Neural crest cell (in vitro differentiated cells): ENCODE data around the gene RNF14. TPM values are rescaled to one million over a fixed set of nuclear protein-coding genes. Genes with fewer than 3 reads are reported as not detected.

ENCODE experiments used
- DNase-seq: peaks from one replicate; pipeline ENCODE4 v3.0.0; 2021; ENCODE audit warnings: low read depth, mixed read lengths, low spot score
- H3K27ac Mint-ChIP-seq: one replicate; pipeline ENCODE4 v1.8.0; 2021; ENCODE audit warnings: mild to moderate bottlenecking, mixed read lengths; ENCODE audit not compliant: unreplicated experiment
- H3K27me3 Mint-ChIP-seq: 2 replicates; pipeline ENCODE4 v1.8.0; 2021; ENCODE audit warnings: low read depth, mild to moderate bottlenecking, mixed read lengths
- H3K36me3 Mint-ChIP-seq: 2 replicates; pipeline ENCODE4 v1.8.0; 2021; ENCODE audit warnings: low read depth, mild to moderate bottlenecking, mixed read lengths
- H3K4me1 Mint-ChIP-seq: 2 replicates; pipeline ENCODE4 v1.8.0; 2021; ENCODE audit warnings: mixed read lengths
- H3K4me3 Mint-ChIP-seq: one replicate; pipeline ENCODE4 v1.8.0; 2021; ENCODE audit warnings: mild to moderate bottlenecking, mixed read lengths
- H3K9me3 Mint-ChIP-seq: 2 replicates; pipeline ENCODE4 v1.8.0; 2021; ENCODE audit warnings: mixed read lengths
- total RNA-seq: library from RNA; stranded (reverse); gene quantifications from 2 replicates; pipeline ENCODE4 v1.2.1, GENCODE V29; 2021
- TF ChIP-seq, protein P1 (sequence below): fragments of 200-600 bp; sonication (generic); conservative IDR thresholded peaks from 2 replicates; pipeline ENCODE4 v1.5.0; 2021; ENCODE audit warnings: antibody characterized with exemption, mild to moderate bottlenecking

Gene RNF14
- total RNA-seq, 1 donor from 2014 or later = 41.4 TPM

GRCh38 chr5:142012792-142013388 lies 44.0 kb downstream of the RNF14 start, which contains the start of gene GNPDA1:
TSS of gene GNPDA1 (minus strand) at chr5:142013027. CDS start at chr5:142012035, 992 bp downstream.
- DNase-seq = peak; percentile 51
- no peaks in the 10 kb centered on the region for H3K9me3 Mint-ChIP-seq
- peak within 1 kb of the TSS; percentile 97 for H3K27ac Mint-ChIP-seq
- TF ChIP-seq, protein P1, sequence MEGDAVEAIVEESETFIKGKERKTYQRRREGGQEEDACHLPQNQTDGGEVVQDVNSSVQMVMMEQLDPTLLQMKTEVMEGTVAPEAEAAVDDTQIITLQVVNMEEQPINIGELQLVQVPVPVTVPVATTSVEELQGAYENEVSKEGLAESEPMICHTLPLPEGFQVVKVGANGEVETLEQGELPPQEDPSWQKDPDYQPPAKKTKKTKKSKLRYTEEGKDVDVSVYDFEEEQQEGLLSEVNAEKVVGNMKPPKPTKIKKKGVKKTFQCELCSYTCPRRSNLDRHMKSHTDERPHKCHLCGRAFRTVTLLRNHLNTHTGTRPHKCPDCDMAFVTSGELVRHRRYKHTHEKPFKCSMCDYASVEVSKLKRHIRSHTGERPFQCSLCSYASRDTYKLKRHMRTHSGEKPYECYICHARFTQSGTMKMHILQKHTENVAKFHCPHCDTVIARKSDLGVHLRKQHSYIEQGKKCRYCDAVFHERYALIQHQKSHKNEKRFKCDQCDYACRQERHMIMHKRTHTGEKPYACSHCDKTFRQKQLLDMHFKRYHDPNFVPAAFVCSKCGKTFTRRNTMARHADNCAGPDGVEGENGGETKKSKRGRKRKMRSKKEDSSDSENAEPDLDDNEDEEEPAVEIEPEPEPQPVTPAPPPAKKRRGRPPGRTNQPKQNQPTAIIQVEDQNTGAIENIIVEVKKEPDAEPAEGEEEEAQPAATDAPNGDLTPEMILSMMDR = peak; percentile 36
- H3K4me1 Mint-ChIP-seq = peaks cover 30% of the 10 kb centered on the region
- no peaks in the 10 kb centered on the region for H3K27me3 Mint-ChIP-seq
- H3K4me3 Mint-ChIP-seq = peak within 1 kb of the TSS; percentile 89
- H3K36me3 Mint-ChIP-seq = peaks cover 7% of the 10 kb centered on the region

- H3K27ac Mint-ChIP-seq = no peak overlapping the region
Measured at GRCh38 chr5:142013734-142014521, 45.0 kb downstream of the RNF14 start.

GRCh38 chr5:142014911-142015584 lies 46.1 kb downstream of the RNF14 start:
- Mint-ChIP-seq H3K36me3 (no peaks in the 10 kb centered on the region), H3K27ac (no peak overlapping the region), H3K9me3 (peaks cover under 1% of the 10 kb centered on the region), H3K4me3 (peak overlapping the region; percentile 76), H3K4me1 (peaks cover 30% of the 10 kb centered on the region), H3K27me3 (no peaks in the 10 kb centered on the region)
- peak; percentile 26 for DNase-seq
- TF ChIP-seq, protein P1 = peak; percentile 73

More at GRCh38 chr5:142013734-142014521, 45.0 kb downstream of the RNF14 start:
- TF ChIP-seq, protein P1 = no peak
- peak overlapping the region; percentile 89 for H3K4me3 Mint-ChIP-seq
- peaks cover 30% of the 10 kb centered on the region for H3K4me1 Mint-ChIP-seq
- peaks cover under 1% of the 10 kb centered on the region for H3K36me3 Mint-ChIP-seq
- H3K27me3 Mint-ChIP-seq = no peaks in the 10 kb centered on the region
- H3K9me3 Mint-ChIP-seq = no peaks in the 10 kb centered on the region
- no peak for DNase-seq

DNA sequence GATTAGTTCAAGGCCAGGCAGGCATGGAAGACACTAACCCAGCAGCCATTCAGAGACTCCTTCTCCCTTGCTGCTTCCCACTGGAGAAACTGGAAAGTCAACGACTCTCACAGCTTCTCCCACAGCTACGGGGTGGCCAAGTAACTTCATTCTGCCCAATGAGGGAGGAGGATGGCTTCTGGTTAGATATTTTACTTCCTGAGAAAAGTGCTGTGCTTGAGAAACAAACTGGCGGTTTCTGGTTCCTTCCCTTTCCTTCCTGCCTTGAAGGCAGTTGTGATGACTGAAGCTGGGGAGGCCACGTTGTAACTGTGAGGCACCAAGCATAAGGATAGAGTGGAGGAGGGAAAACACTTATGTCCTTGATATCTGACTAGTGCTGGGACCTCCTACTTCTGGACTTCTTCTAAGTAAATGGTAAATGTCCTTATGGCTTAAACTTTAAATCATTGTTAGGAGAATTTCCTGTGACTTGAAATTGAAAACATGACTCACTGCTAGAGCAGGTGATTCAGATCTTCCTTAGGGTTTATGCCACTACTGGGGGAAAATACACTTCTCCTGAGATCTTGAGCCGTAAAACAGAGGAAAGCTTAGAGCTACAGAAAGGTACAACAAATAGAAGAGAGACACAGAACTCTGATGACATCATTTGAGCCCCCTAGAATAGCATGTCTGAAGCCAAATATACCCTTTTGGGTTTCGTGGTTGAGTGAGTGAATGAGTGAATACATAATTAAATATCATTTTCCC lies 47.1 kb downstream of the RNF14 start:
- peaks cover 30% of the 10 kb centered on the region for H3K4me1 Mint-ChIP-seq
- H3K36me3 Mint-ChIP-seq = no peaks in the 10 kb centered on the region
- H3K27me3 Mint-ChIP-seq = no peaks in the 10 kb centered on the region
- H3K9me3 Mint-ChIP-seq = peaks cover 5% of the 10 kb centered on the region
- peak overlapping the region; percentile 76 for H3K4me3 Mint-ChIP-seq
- H3K27ac Mint-ChIP-seq = no peak overlapping the region
- TF ChIP-seq, protein P1 = no peak
- DNase-seq = no peak

DNA sequence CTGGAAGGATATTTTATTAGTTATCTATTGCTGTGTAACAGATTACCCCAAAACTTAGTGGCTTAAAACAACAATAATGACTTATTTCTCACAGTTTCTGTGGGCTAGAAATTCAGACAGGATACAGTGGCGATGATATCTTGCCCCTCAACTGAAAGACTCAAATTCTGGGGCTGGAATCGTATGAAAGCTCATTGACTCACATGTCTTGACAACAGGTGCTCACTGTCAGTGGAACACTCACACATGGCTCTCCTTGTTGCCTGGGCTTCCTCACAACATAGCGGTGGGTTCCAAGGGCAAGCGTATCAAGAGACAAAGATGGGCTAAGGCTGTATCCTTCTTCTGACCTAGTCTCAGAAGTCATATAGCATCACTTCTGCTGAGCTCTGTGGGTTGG lies 47.7 kb downstream of the RNF14 start:
- DNase-seq = no peak
- TF ChIP-seq, protein P1 = no peak
- H3K4me1 Mint-ChIP-seq = peaks cover 29% of the 10 kb centered on the region
- H3K27ac Mint-ChIP-seq = no peak overlapping the region
- no peaks in the 10 kb centered on the region for H3K36me3 Mint-ChIP-seq
- no peak overlapping the region for H3K4me3 Mint-ChIP-seq
- H3K27me3 Mint-ChIP-seq = no peaks in the 10 kb centered on the region
- peaks cover 5% of the 10 kb centered on the region for H3K9me3 Mint-ChIP-seq
